Neural cell (in vitro differentiated cells): ENCODE data around the gene SLC6A9. TPM values are rescaled to one million over a fixed set of nuclear protein-coding genes. Genes with fewer than 3 reads are reported as not detected.

Experiments
- H2AFZ ChIP-seq: fragments of 200-600, 300-800 bp; sonication (generic), shearing (Covaris generic); 2 replicates; pipeline ENCODE4 v1.6.0; 2014; ENCODE audit warnings: low read depth, mild to moderate bottlenecking, antibody characterized with exemption, low read length, moderate library complexity
- H3F3A ChIP-seq: fragments of 200-600 bp; shearing (Covaris generic); 2 replicates; pipeline ENCODE4 v1.6.1; 2016; ENCODE audit warnings: mild to moderate bottlenecking, moderate library complexity, mixed read lengths, antibody characterized with exemption, low read length; ENCODE audit not compliant: insufficient read depth, poor library complexity, severe bottlenecking
- H3K27ac ChIP-seq: fragments of 200-600, 300-800 bp; sonication (generic), shearing (Covaris generic); 2 replicates; pipeline ENCODE4 v1.5.1; 2014; ENCODE audit warnings: mild to moderate bottlenecking, low read length, moderate library complexity
- H3K27me3 ChIP-seq: fragments of 300-800, 200-600 bp; sonication (generic), shearing (Covaris generic); 2 replicates; pipeline ENCODE4 v1.6.0; 2014; ENCODE audit warnings: mild to moderate bottlenecking, low read depth, low read length, moderate library complexity; ENCODE audit not compliant: insufficient read depth
- H3K36me3 ChIP-seq: fragments of 300-800, 200-600 bp; sonication (generic), shearing (Covaris generic); 2 replicates; pipeline ENCODE4 v1.5.1; 2014; ENCODE audit warnings: mild to moderate bottlenecking, antibody characterized with exemption, low read length, moderate library complexity; ENCODE audit not compliant: insufficient read depth
- H3K4me2 ChIP-seq: fragments of 300-800, 200-600 bp; sonication (generic), shearing (Covaris generic); 2 replicates; pipeline ENCODE4 v1.6.0; 2014; ENCODE audit warnings: mild to moderate bottlenecking, low read length
- H3K4me3 ChIP-seq: fragments of 300-800, 200-600 bp; sonication (generic), shearing (Covaris generic); 2 replicates; pipeline ENCODE4 v1.5.1; 2014; ENCODE audit warnings: mild to moderate bottlenecking, low read length, moderate library complexity
- H3K79me2 ChIP-seq: fragments of 200-600 bp; shearing (Covaris generic); replicated peaks from 2 replicates; pipeline ENCODE4 v1.6.0; 2014; ENCODE audit warnings: mild to moderate bottlenecking, low read length, moderate library complexity; ENCODE audit not compliant: insufficient read depth
- H3K9ac ChIP-seq: fragments of 300-800, 200-600 bp; sonication (generic), shearing (Covaris generic); 2 replicates; pipeline ENCODE4 v1.6.1; 2016; ENCODE audit warnings: mild to moderate bottlenecking, low read length, mixed read lengths
- H3K9me2 ChIP-seq: fragments of 200-600 bp; shearing (Covaris generic); 2 replicates; pipeline ENCODE4 v1.6.1; 2016; ENCODE audit warnings: mild to moderate bottlenecking, low read length, mixed read lengths; ENCODE audit not compliant: insufficient read depth
- H3K9me3 ChIP-seq: fragments of 200-600, 300-800 bp; sonication (generic), shearing (Covaris generic); 2 replicates; pipeline ENCODE4 v1.6.1; 2016; ENCODE audit warnings: mild to moderate bottlenecking, mixed run types, low read length, moderate library complexity, mixed read lengths
- H4K20me1 ChIP-seq: fragments of 200-600 bp; shearing (Covaris generic); 2 replicates; pipeline ENCODE4 v1.6.1; 2016; ENCODE audit warnings: mild to moderate bottlenecking, mixed run types; ENCODE audit not compliant: insufficient read depth
- CTCF ChIP-seq: fragments of 450-650 bp; IDR thresholded peaks from 2 replicates; pipeline ENCODE4 v1.5.1; 2014; ENCODE audit warnings: antibody characterized with exemption, mild to moderate bottlenecking, moderate library complexity; ENCODE audit not compliant: poor library complexity, severe bottlenecking
- EP300 ChIP-seq: fragments of 450-650 bp; conservative IDR thresholded peaks from 2 replicates; pipeline ENCODE4 v1.6.1; 2014; ENCODE audit warnings: antibody characterized with exemption, mild to moderate bottlenecking, moderate library complexity; ENCODE audit not compliant: poor library complexity, severe bottlenecking
- EZH2 ChIP-seq: fragments of 200-600, 300-800 bp; shearing (Covaris generic), sonication (generic); IDR thresholded peaks from 2 replicates; pipeline ENCODE4 v1.6.1; 2014; ENCODE audit warnings: antibody characterized with exemption, low read length, borderline replicate concordance, mild to moderate bottlenecking; ENCODE audit not compliant: insufficient read depth, poor library complexity, severe bottlenecking
- MXI1 ChIP-seq: fragments of 450-650 bp; conservative IDR thresholded peaks from 2 replicates; pipeline ENCODE4 v1.6.1; 2014; ENCODE audit warnings: antibody characterized with exemption, mild to moderate bottlenecking; ENCODE audit not compliant: poor library complexity, severe bottlenecking
- POLR2AphosphoS5 ChIP-seq: IDR thresholded peaks from 2 replicates; pipeline ENCODE4 v1.6.1; 2012
- RAD21 ChIP-seq: fragments of 450-650 bp; conservative IDR thresholded peaks from 2 replicates; pipeline ENCODE4 v1.6.1; 2014; ENCODE audit warnings: antibody characterized with exemption, mild to moderate bottlenecking, moderate library complexity
- REST ChIP-seq: IDR thresholded peaks from 2 replicates; pipeline ENCODE4 v1.6.1; 2012; ENCODE audit warnings: borderline replicate concordance
- SMC3 ChIP-seq: fragments of 450-650 bp; conservative IDR thresholded peaks from 2 replicates; pipeline ENCODE4 v1.6.1; 2014; ENCODE audit warnings: antibody characterized with exemption, mild to moderate bottlenecking, moderate library complexity; ENCODE audit not compliant: poor library complexity
- TAF1 ChIP-seq: IDR thresholded peaks from 2 replicates; pipeline ENCODE4 v1.6.1; 2012; ENCODE audit warnings: low read depth
- polyA plus RNA-seq: library from polyadenylated mRNA; depleted of rRNA; stranded (reverse); fragments of >200 nt; gene quantifications from 2 replicates; pipeline ENCODE4 v1.2.3, GENCODE V29; 2014

The SLC6A9 gene
- polyA plus RNA-seq, 1 donor from 2014 or later, result 1.3 TPM

- Histone ChIP-seq H2AFZ (no peak overlapping the region), H3K79me2 (peaks cover 14% of the 10 kb centered on the region), H3K4me2 (no peak overlapping the region), H4K20me1 (no peaks in the 10 kb centered on the region), H3F3A (no peaks in the 10 kb centered on the region), H3K9me3 (no peaks in the 10 kb centered on the region), H3K9me2 (no peaks in the 10 kb centered on the region), H3K36me3 (no peaks in the 10 kb centered on the region), H3K9ac (no peak overlapping the region), H3K27ac (no peak overlapping the region), H3K4me3 (no peak overlapping the region), H3K27me3 (no peaks in the 10 kb centered on the region)
- TF ChIP-seq EZH2, result no peak
- no peak for TF ChIP-seq POLR2AphosphoS5
- no peak for TF ChIP-seq EP300
- no peak for TF ChIP-seq MXI1
- TF ChIP-seq REST, result no peak
- no peak for TF ChIP-seq CTCF
- no peak for TF ChIP-seq SMC3
- TF ChIP-seq TAF1, result no peak
- TF ChIP-seq RAD21, result no peak
Measured at GRCh38 chr1:43983253-43983899, 47.9 kb downstream of the SLC6A9 start.

- no peak overlapping the region for H2AFZ ChIP-seq
- no peaks in the 10 kb centered on the region for H3K36me3 ChIP-seq
- no peaks in the 10 kb centered on the region for H3K9me3 ChIP-seq
- H3K9me2 ChIP-seq, result no peaks in the 10 kb centered on the region
- no peaks in the 10 kb centered on the region for H3K27me3 ChIP-seq
- peaks cover 16% of the 10 kb centered on the region for H3K79me2 ChIP-seq
- no peak overlapping the region for H3K9ac ChIP-seq
- H3K4me3 ChIP-seq, result no peak overlapping the region
- H3K27ac ChIP-seq, result no peak overlapping the region
- TF ChIP-seq SMC3 (no peak), EP300 (no peak), EZH2 (no peak)
- H4K20me1 ChIP-seq, result no peaks in the 10 kb centered on the region
- no peaks in the 10 kb centered on the region for H3F3A ChIP-seq
- H3K4me2 ChIP-seq, result no peak overlapping the region
Measured at GRCh38 chr1:43982808-43983207, 48.5 kb downstream of the SLC6A9 start.

GRCh38 chr1:43982241-43982640 is 49.0 kb downstream of the SLC6A9 start:
- Histone ChIP-seq H3K4me2 (no peak overlapping the region), H3K9me2 (no peaks in the 10 kb centered on the region), H3K9me3 (no peaks in the 10 kb centered on the region), H4K20me1 (no peaks in the 10 kb centered on the region), H2AFZ (no peak overlapping the region), H3K27ac (no peak overlapping the region), H3K27me3 (no peaks in the 10 kb centered on the region), H3K36me3 (no peaks in the 10 kb centered on the region), H3K4me3 (no peak overlapping the region), H3K79me2 (peaks cover 19% of the 10 kb centered on the region), H3F3A (no peaks in the 10 kb centered on the region), H3K9ac (no peak overlapping the region)
- TF ChIP-seq EP300, result no peak
- TF ChIP-seq CTCF, result no peak
